Measurements from ENCODE around the gene BUD31.

DNA sequence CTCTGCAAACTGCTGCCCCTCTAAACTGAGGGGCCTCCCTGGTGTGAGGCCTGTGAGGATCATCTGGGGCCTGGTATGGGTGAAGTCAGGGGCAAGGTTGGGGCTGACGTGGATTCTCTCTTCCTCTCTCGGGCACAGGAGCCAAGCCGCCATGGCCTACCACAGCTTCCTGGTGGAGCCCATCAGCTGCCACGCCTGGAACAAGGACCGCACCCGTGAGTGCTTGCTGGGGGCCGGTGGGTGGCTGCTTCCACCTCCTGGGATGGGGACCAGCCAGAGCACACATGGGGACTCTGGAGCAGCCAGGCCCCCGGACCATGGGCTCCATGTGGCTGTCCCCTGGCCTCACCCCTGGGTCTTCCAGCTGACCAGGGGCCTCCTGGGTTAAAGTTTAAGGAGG is 23.2 kb upstream of the BUD31 start:
- TF ChIP-seq, protein P1, sequence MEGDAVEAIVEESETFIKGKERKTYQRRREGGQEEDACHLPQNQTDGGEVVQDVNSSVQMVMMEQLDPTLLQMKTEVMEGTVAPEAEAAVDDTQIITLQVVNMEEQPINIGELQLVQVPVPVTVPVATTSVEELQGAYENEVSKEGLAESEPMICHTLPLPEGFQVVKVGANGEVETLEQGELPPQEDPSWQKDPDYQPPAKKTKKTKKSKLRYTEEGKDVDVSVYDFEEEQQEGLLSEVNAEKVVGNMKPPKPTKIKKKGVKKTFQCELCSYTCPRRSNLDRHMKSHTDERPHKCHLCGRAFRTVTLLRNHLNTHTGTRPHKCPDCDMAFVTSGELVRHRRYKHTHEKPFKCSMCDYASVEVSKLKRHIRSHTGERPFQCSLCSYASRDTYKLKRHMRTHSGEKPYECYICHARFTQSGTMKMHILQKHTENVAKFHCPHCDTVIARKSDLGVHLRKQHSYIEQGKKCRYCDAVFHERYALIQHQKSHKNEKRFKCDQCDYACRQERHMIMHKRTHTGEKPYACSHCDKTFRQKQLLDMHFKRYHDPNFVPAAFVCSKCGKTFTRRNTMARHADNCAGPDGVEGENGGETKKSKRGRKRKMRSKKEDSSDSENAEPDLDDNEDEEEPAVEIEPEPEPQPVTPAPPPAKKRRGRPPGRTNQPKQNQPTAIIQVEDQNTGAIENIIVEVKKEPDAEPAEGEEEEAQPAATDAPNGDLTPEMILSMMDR (IDR thresholded peaks at IDR 0.05; ENCODE audit: insufficient read depth, low read depth, low read length), result no peak
- no peak for TF ChIP-seq EZH2 (IDR thresholded peaks at IDR 0.05; ENCODE audit: insufficient read depth, low read length)

Measured in astrocyte (in vitro differentiated cells and primary cell).